KMS-11 (cell line): ENCODE measurements around the gene SAP30L.

Source experiments
- H2AFZ ChIP-seq: fragments of 200-600 bp; sonication (generic); 2 replicates; pipeline ENCODE4 v1.6.1; 2016; ENCODE audit warnings: antibody characterized with exemption, mixed run types, low read depth
- H3K27ac ChIP-seq: fragments of 200-600 bp; sonication (generic); 2 replicates; pipeline ENCODE4 v1.6.1; 2016; ENCODE audit warnings: mild to moderate bottlenecking, mixed run types
- H3K27me3 ChIP-seq: fragments of 200-600 bp; sonication (generic); 2 replicates; pipeline ENCODE4 v1.6.1; 2017; ENCODE audit warnings: mild to moderate bottlenecking, low read depth, mixed run types, moderate library complexity; ENCODE audit not compliant: insufficient read depth
- H3K36me3 ChIP-seq: fragments of 200-600 bp; sonication (generic); 2 replicates; pipeline ENCODE4 v1.6.1; 2017; ENCODE audit warnings: mild to moderate bottlenecking, mixed run types; ENCODE audit not compliant: insufficient read depth
- H3K4me1 ChIP-seq: fragments of 200-600 bp; sonication (generic); 2 replicates; pipeline ENCODE4 v1.6.1; 2016; ENCODE audit warnings: mild to moderate bottlenecking, low read depth, mixed run types; ENCODE audit not compliant: poor library complexity, severe bottlenecking
- H3K4me2 ChIP-seq: fragments of 200-600 bp; sonication (generic); 2 replicates; pipeline ENCODE4 v1.7.0; 2016; ENCODE audit warnings: mild to moderate bottlenecking, mixed run types
- H3K4me3 ChIP-seq: fragments of 200-600 bp; sonication (generic); IDR thresholded peaks from 2 replicates; pipeline ENCODE4 v1.6.1; 2017; ENCODE audit warnings: low read depth, low read length, mixed read lengths; ENCODE audit not compliant: insufficient read depth
- H3K79me2 ChIP-seq: fragments of 200-600 bp; sonication (generic); 2 replicates; pipeline ENCODE4 v1.6.1; 2016; ENCODE audit warnings: low read depth, mixed run types; ENCODE audit not compliant: insufficient read depth
- H3K9ac ChIP-seq: fragments of 200-600 bp; sonication (generic); 2 replicates; pipeline ENCODE4 v1.6.1; 2016; ENCODE audit warnings: mild to moderate bottlenecking, mixed run types
- H4K20me1 ChIP-seq: fragments of 200-600 bp; sonication (generic); 2 replicates; pipeline ENCODE4 v1.6.1; 2016; ENCODE audit warnings: mild to moderate bottlenecking, mixed run types; ENCODE audit not compliant: insufficient read depth
- CTCF ChIP-seq: fragments of 200-600 bp; sonication (generic); conservative IDR thresholded peaks from 2 replicates; pipeline ENCODE4 v1.6.1; 2017; ENCODE audit warnings: low read depth, mild to moderate bottlenecking, antibody characterized with exemption, low read length, moderate library complexity, mixed read lengths

SAP30L gene

GRCh38 chr5:154477382-154478223, 31.8 kb downstream of the SAP30L start:
- Histone ChIP-seq H3K27me3 (no peaks in the 10 kb centered on the region), H3K9ac (no peak overlapping the region), H3K27ac (no peak overlapping the region), H3K79me2 (no peaks in the 10 kb centered on the region), H3K36me3 (no peaks in the 10 kb centered on the region), H3K4me2 (no peak overlapping the region), H3K4me3 (no peak overlapping the region), H2AFZ (no peak overlapping the region), H3K4me1 (no peaks in the 10 kb centered on the region), H4K20me1 (no peaks in the 10 kb centered on the region)
- TF ChIP-seq CTCF = no peak

GRCh38 chr5:154478224-154478565, 32.4 kb downstream of the SAP30L start, which contains the start of gene HAND1:
Gene HAND1, minus strand, starts transcription at chr5:154478227. Its CDS starts 219 bp downstream, at chr5:154478008.
- no peak for TF ChIP-seq CTCF
- Histone ChIP-seq H3K4me2 (no peak within 1 kb of the TSS), H3K9ac (no peak within 1 kb of the TSS), H4K20me1 (no peaks in the 10 kb centered on the region), H3K27me3 (no peaks in the 10 kb centered on the region), H3K79me2 (no peaks in the 10 kb centered on the region), H2AFZ (no peak within 1 kb of the TSS), H3K4me3 (no peak within 1 kb of the TSS), H3K27ac (no peak within 1 kb of the TSS), H3K36me3 (no peaks in the 10 kb centered on the region), H3K4me1 (no peaks in the 10 kb centered on the region)

GRCh38 chr5:154478752-154479159, 33.0 kb downstream of the SAP30L start:
- H3K4me2 ChIP-seq = no peak overlapping the region
- H3K79me2 ChIP-seq = no peaks in the 10 kb centered on the region
- no peak overlapping the region for H3K4me3 ChIP-seq
- H3K9ac ChIP-seq = no peak overlapping the region
- no peak overlapping the region for H3K27ac ChIP-seq
- no peaks in the 10 kb centered on the region for H3K36me3 ChIP-seq
- H4K20me1 ChIP-seq = no peaks in the 10 kb centered on the region
- no peaks in the 10 kb centered on the region for H3K4me1 ChIP-seq
- H3K27me3 ChIP-seq = no peaks in the 10 kb centered on the region
- H2AFZ ChIP-seq = no peak overlapping the region
- no peak for TF ChIP-seq CTCF

- H3K4me2 ChIP-seq = no peak overlapping the region
- H4K20me1 ChIP-seq = no peaks in the 10 kb centered on the region
- H3K9ac ChIP-seq = no peak overlapping the region
- no peak overlapping the region for H2AFZ ChIP-seq
- no peak overlapping the region for H3K27ac ChIP-seq
- H3K4me1 ChIP-seq = no peaks in the 10 kb centered on the region
- H3K36me3 ChIP-seq = no peaks in the 10 kb centered on the region
- no peak for TF ChIP-seq CTCF
- H3K79me2 ChIP-seq = no peaks in the 10 kb centered on the region
- no peak overlapping the region for H3K4me3 ChIP-seq
- no peaks in the 10 kb centered on the region for H3K27me3 ChIP-seq
Measured at GRCh38 chr5:154479160-154479943, 33.6 kb downstream of the SAP30L start.
